Stimulated activated naive B cell treated with anti-CD40 and anti-IgM and Interleukin-4, amounts not matched to agents 10 μg/mL and 1 μg/mL and 100 μg/mL, for 72 hours (primary cell): ENCODE results near the gene ZC3H4.

ENCODE experiments used
- ATAC-seq, 2 donors: fragments of 150-1000 bp; cut with Tn5 transposase; replicated peaks; 2 replicates each; pipeline ENCODE4 v1.10.0; 2021; ENCODE audit warnings: moderate library complexity in 1 of 2
- DNase-seq: peaks from one replicate; pipeline ENCODE4 v3.0.0; 2021
- H3K27ac Mint-ChIP-seq: one replicate; pipeline ENCODE4 v1.8.0; 2022; ENCODE audit warnings: mild to moderate bottlenecking, mixed read lengths
- H3K27me3 Mint-ChIP-seq, 2 donors: one replicate each; pipeline ENCODE4 v1.8.0; 2022; ENCODE audit warnings: mixed read lengths in 2 of 2
- H3K36me3 Mint-ChIP-seq, 2 donors: one replicate each; pipeline ENCODE4 v1.8.0; 2022; ENCODE audit warnings: mixed read lengths in 2 of 2, mild to moderate bottlenecking in 1 of 2
- H3K4me1 Mint-ChIP-seq, 2 donors: one replicate each; pipeline ENCODE4 v1.8.0; 2022; ENCODE audit warnings: mixed read lengths in 2 of 2, mild to moderate bottlenecking in 1 of 2
- H3K4me3 Mint-ChIP-seq, 2 donors: one replicate each; pipeline ENCODE4 v1.8.0; 2022; ENCODE audit warnings: mild to moderate bottlenecking in 2 of 2, mixed read lengths in 2 of 2, moderate library complexity in 1 of 2
- H3K9me3 Mint-ChIP-seq, 2 donors: one replicate each; pipeline ENCODE4 v1.8.0; 2022; ENCODE audit warnings: mixed read lengths in 2 of 2, mild to moderate bottlenecking in 1 of 2

The ZC3H4 gene

GRCh38 chr19:47125669-47125938, 12.0 kb upstream of the ZC3H4 start:
- peaks cover 3 to 4% of the 10 kb centered on the region in 2 donors for H3K9me3 Mint-ChIP-seq
- DNase-seq, result no peak
- no peak for ATAC-seq
- H3K27ac Mint-ChIP-seq, result no peak overlapping the region
- peaks cover 4% of the 10 kb centered on the region in 2 donors for H3K36me3 Mint-ChIP-seq
- peaks cover 3 to 5% of the 10 kb centered on the region in 2 donors for H3K27me3 Mint-ChIP-seq
- peaks cover 4 to 6% of the 10 kb centered on the region in 2 donors for H3K4me1 Mint-ChIP-seq
- H3K4me3 Mint-ChIP-seq, result no peak overlapping the region

- Mint-ChIP-seq H3K4me1 (peaks cover 0 to 2% of the 10 kb centered on the region in 2 donors), H3K9me3 (no peaks in the 10 kb centered on the region), H3K27me3 (peaks cover 0 to 4% of the 10 kb centered on the region in 2 donors), H3K4me3 (no peak overlapping the region), H3K36me3 (no peaks in the 10 kb centered on the region), H3K27ac (no peak overlapping the region)
- ATAC-seq, result peak; percentile 36 to 63
- no peak for DNase-seq
Measured at GRCh38 chr19:47124937-47125668, 11.5 kb upstream of the ZC3H4 start.

- Mint-ChIP-seq H3K27ac (no peak overlapping the region), H3K27me3 (peaks cover 0 to 4% of the 10 kb centered on the region in 2 donors), H3K36me3 (no peaks in the 10 kb centered on the region), H3K4me1 (peaks cover 0 to 2% of the 10 kb centered on the region in 2 donors), H3K9me3 (no peaks in the 10 kb centered on the region), H3K4me3 (no peak overlapping the region)
- ATAC-seq (no peak), DNase-seq (no peak)
Measured at GRCh38 chr19:47123406-47123805, 9.8 kb upstream of the ZC3H4 start.

- ATAC-seq (no peak), DNase-seq (no peak)
- H3K36me3 Mint-ChIP-seq, result no peaks in the 10 kb centered on the region
- no peaks in the 10 kb centered on the region for H3K9me3 Mint-ChIP-seq
- peaks cover 0 to 4% of the 10 kb centered on the region in 2 donors for H3K27me3 Mint-ChIP-seq
- no peak overlapping the region for H3K4me3 Mint-ChIP-seq
- H3K4me1 Mint-ChIP-seq, result peaks cover 0 to 2% of the 10 kb centered on the region in 2 donors
- no peak overlapping the region for H3K27ac Mint-ChIP-seq
Measured at GRCh38 chr19:47122359-47123335, 9.1 kb upstream of the ZC3H4 start.

GRCh38 chr19:47120470-47121067, 7.0 kb upstream of the ZC3H4 start:
- Mint-ChIP-seq H3K9me3 (no peaks in the 10 kb centered on the region), H3K36me3 (no peaks in the 10 kb centered on the region), H3K4me3 (no peak overlapping the region), H3K4me1 (peaks cover 0 to 2% of the 10 kb centered on the region in 2 donors), H3K27me3 (peaks cover 0 to 4% of the 10 kb centered on the region in 2 donors), H3K27ac (no peak overlapping the region)
- DNase-seq (no peak), ATAC-seq (no peak)

- Mint-ChIP-seq H3K27me3 (no peaks in the 10 kb centered on the region), H3K36me3 (peaks cover 25 to 32% of the 10 kb centered on the region in 2 donors), H3K4me1 (peaks cover 11 to 26% of the 10 kb centered on the region in 2 donors), H3K27ac (peak overlapping the region; percentile 98), H3K4me3 (peak overlapping the region; percentile 88 to 91), H3K9me3 (no peaks in the 10 kb centered on the region)
- ATAC-seq (no peak), DNase-seq (no peak)
Measured at GRCh38 chr19:47113850-47114651, 475 bp upstream of the ZC3H4 start.

GRCh38 chr19:47112166-47112996, 1.2 kb downstream of the ZC3H4 start:
- peaks cover 20 to 42% of the 10 kb centered on the region in 2 donors for H3K4me1 Mint-ChIP-seq
- no peaks in the 10 kb centered on the region for H3K9me3 Mint-ChIP-seq
- H3K36me3 Mint-ChIP-seq, result peaks cover 28 to 44% of the 10 kb centered on the region in 2 donors

GRCh38 chr19:47111682-47112165, 1.9 kb downstream of the ZC3H4 start:
- no peak for ATAC-seq
- peak overlapping the region; percentile 88 to 91 for H3K4me3 Mint-ChIP-seq
- H3K27ac Mint-ChIP-seq, result peak overlapping the region; percentile 98
- no peak for DNase-seq
- no peaks in the 10 kb centered on the region for H3K9me3 Mint-ChIP-seq
- H3K4me1 Mint-ChIP-seq, result peaks cover 27 to 49% of the 10 kb centered on the region in 2 donors
- H3K27me3 Mint-ChIP-seq, result no peaks in the 10 kb centered on the region
- peaks cover 28 to 47% of the 10 kb centered on the region in 2 donors for H3K36me3 Mint-ChIP-seq

More at GRCh38 chr19:47112166-47112996, 1.2 kb downstream of the ZC3H4 start:
- H3K4me3 Mint-ChIP-seq, result peak overlapping the region; percentile 88 to 91
- no peaks in the 10 kb centered on the region for H3K27me3 Mint-ChIP-seq
- DNase-seq (peak; percentile 68), ATAC-seq (peak; percentile 22 to 24)
- H3K27ac Mint-ChIP-seq, result peak overlapping the region; percentile 98

- H3K36me3 Mint-ChIP-seq, result peaks cover 28 to 48% of the 10 kb centered on the region in 2 donors
- ATAC-seq, result no peak
- H3K4me1 Mint-ChIP-seq, result peaks cover 29 to 55% of the 10 kb centered on the region in 2 donors
- DNase-seq, result peak; percentile 57
- H3K9me3 Mint-ChIP-seq, result no peaks in the 10 kb centered on the region
- H3K27ac Mint-ChIP-seq, result peak overlapping the region; percentile 98
- H3K27me3 Mint-ChIP-seq, result no peaks in the 10 kb centered on the region
- peak overlapping the region; percentile 88 to 91 for H3K4me3 Mint-ChIP-seq
Measured at GRCh38 chr19:47111006-47111621, 2.5 kb downstream of the ZC3H4 start.

- H3K27ac Mint-ChIP-seq, result peak overlapping the region; percentile 98
- H3K4me1 Mint-ChIP-seq, result peaks cover 35 to 60% of the 10 kb centered on the region in 2 donors
- H3K36me3 Mint-ChIP-seq, result peaks cover 31 to 53% of the 10 kb centered on the region in 2 donors
- no peak for DNase-seq
- H3K27me3 Mint-ChIP-seq, result no peaks in the 10 kb centered on the region
- H3K9me3 Mint-ChIP-seq, result no peaks in the 10 kb centered on the region
- peak overlapping the region; percentile 88 to 91 for H3K4me3 Mint-ChIP-seq
- ATAC-seq, result no peak
Measured at GRCh38 chr19:47110521-47111005, 3.0 kb downstream of the ZC3H4 start.

GRCh38 chr19:47109541-47110375, 3.8 kb downstream of the ZC3H4 start:
- peak; percentile 22 for DNase-seq
- Mint-ChIP-seq H3K27ac (peak overlapping the region; percentile 98), H3K27me3 (no peaks in the 10 kb centered on the region), H3K4me1 (peaks cover 37 to 65% of the 10 kb centered on the region in 2 donors), H3K4me3 (peak overlapping the region; percentile 88 to 91), H3K36me3 (peaks cover 35 to 55% of the 10 kb centered on the region in 2 donors), H3K9me3 (no peaks in the 10 kb centered on the region)
- ATAC-seq, result no peak

- H3K9me3 Mint-ChIP-seq, result no peaks in the 10 kb centered on the region
Measured at GRCh38 chr19:47109177-47109540, 4.4 kb downstream of the ZC3H4 start.

More at GRCh38 chr19:47109177-47109540, 4.4 kb downstream of the ZC3H4 start:
- ATAC-seq (no peak), DNase-seq (no peak)
- H3K27ac Mint-ChIP-seq, result peak overlapping the region; percentile 98
- H3K27me3 Mint-ChIP-seq, result no peaks in the 10 kb centered on the region
- peak overlapping the region; percentile 88 to 91 for H3K4me3 Mint-ChIP-seq
- H3K36me3 Mint-ChIP-seq, result peaks cover 35 to 55% of the 10 kb centered on the region in 2 donors
- peaks cover 37 to 62% of the 10 kb centered on the region in 2 donors for H3K4me1 Mint-ChIP-seq
